Sigmoid colon (tissue), 4 donors: ENCODE results near the gene PCDHA6.

Experiments
- CTCF ChIP-seq, 4 experiments: fragments of 450-650 bp in 3 of 4; fragments of 200-600 bp in 1 of 4; IDR thresholded peaks; one replicate each; pipeline ENCODE4 v1.5.1; 2016 to 2019; ENCODE audit warnings: antibody characterized with exemption in 4 of 4, mild to moderate bottlenecking in 3 of 4, moderate library complexity in 2 of 4
- EP300 ChIP-seq, 4 donors: sonication (generic); formaldehyde crosslinking; IDR thresholded peaks; one replicate each; pipeline ENCODE4 v1.6.1; 2017; ENCODE audit warnings: antibody characterized with exemption in 4 of 4
- POLR2A ChIP-seq, 2 donors: fragments of 450-650 bp; IDR thresholded peaks; one replicate each; pipeline ENCODE4 v1.6.1; 2016; ENCODE audit warnings: antibody characterized with exemption in 2 of 2, mild to moderate bottlenecking in 2 of 2, moderate library complexity in 2 of 2
- POLR2AphosphoS5 ChIP-seq, 4 donors: sonication (generic); formaldehyde crosslinking; IDR thresholded peaks; one replicate each; pipeline ENCODE4 v1.6.1; 2017; ENCODE audit warnings: antibody characterized with exemption in 4 of 4

- TF ChIP-seq EP300 (IDR thresholded peaks at IDR 0.05) = no peak
- TF ChIP-seq CTCF (IDR thresholded peaks at IDR 0.05) = no peak
- TF ChIP-seq POLR2AphosphoS5 (IDR thresholded peaks at IDR 0.05) = no peak
- no peak for TF ChIP-seq POLR2A (IDR thresholded peaks at IDR 0.05)
Measured at GRCh38 chr5:140877262-140877581, 49.5 kb downstream of the PCDHA6 start.
